Activated CD4-positive, alpha-beta T cell treated with anti-CD3 and anti-CD28 coated beads, Interleukin-2, amount 10 ng/mL, durations not matched to agents 7 days and 5 days (primary cell): Measurements from ENCODE around the gene C1QL2. TPM values are rescaled to one million over a fixed set of nuclear protein-coding genes. Genes with fewer than 3 reads are reported as not detected.

Source experiments
- CTCF ChIA-PET: fragments of 350-600 bp; sonication (Branson Sonifier 250); formaldehyde crosslinking; loops from one replicate; lab custom pipeline; 2021; ENCODE audit warnings: antibody characterized with exemption; lab: Charles Lee
- POLR2A ChIA-PET: fragments of 350-600 bp; sonication (Branson Sonifier 250); formaldehyde crosslinking; loops from one replicate; lab custom pipeline; 2021; ENCODE audit warnings: antibody characterized with exemption; lab: Charles Lee
- DNase-seq: peaks from one replicate; pipeline ENCODE4 v3.0.0-alpha.2; 2020
- H3K27ac Mint-ChIP-seq: one replicate; pipeline ENCODE4 v1.8.0; 2021; ENCODE audit warnings: mild to moderate bottlenecking, moderate library complexity, mixed read lengths
- H3K27me3 Mint-ChIP-seq: one replicate; pipeline ENCODE4 v1.8.0; 2021; ENCODE audit warnings: mixed read lengths
- H3K36me3 Mint-ChIP-seq: one replicate; pipeline ENCODE4 v1.8.0; 2021; ENCODE audit warnings: low read depth, mixed read lengths
- H3K4me1 Mint-ChIP-seq: one replicate; pipeline ENCODE4 v1.8.0; 2021; ENCODE audit warnings: mixed read lengths
- H3K4me3 Mint-ChIP-seq: one replicate; pipeline ENCODE4 v1.8.0; 2021; ENCODE audit warnings: mild to moderate bottlenecking, moderate library complexity, mixed read lengths
- H3K9me3 Mint-ChIP-seq: one replicate; pipeline ENCODE4 v1.8.0; 2021; ENCODE audit warnings: mixed read lengths
- total RNA-seq, 2 experiments: library from RNA; stranded (reverse); gene quantifications; one replicate each; pipeline ENCODE4 v1.2.3, GENCODE V29; 2021

C1QL2 gene
- total RNA-seq, 2 experiments from 2014 or later, result not detected

DNA sequence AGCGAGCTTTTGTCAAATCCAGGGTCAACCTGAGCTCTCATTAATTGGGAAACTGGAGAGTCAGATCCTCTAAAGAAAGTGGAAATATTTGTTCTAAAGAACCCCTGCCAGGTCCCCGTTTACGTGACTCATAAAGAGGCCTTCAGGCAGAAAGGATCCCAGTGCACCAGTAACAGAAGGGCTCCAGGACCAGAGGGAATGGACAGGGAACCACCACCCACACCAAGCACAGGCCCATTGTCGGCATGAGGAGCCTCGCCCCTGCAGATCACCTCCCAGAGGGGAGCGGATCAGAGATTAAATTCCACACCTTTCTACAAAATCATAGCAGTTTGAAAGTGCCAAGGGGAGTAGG lies 16.4 kb upstream of the C1QL2 start:
- no peaks in the 10 kb centered on the region for H3K27me3 Mint-ChIP-seq
- H3K4me1 Mint-ChIP-seq, result no peaks in the 10 kb centered on the region
- POLR2A ChIA-PET, result no interaction called here
- no peaks in the 10 kb centered on the region for H3K36me3 Mint-ChIP-seq
- no peak overlapping the region for H3K27ac Mint-ChIP-seq
- H3K9me3 Mint-ChIP-seq, result no peaks in the 10 kb centered on the region
- no peak overlapping the region for H3K4me3 Mint-ChIP-seq
- CTCF ChIA-PET, result interaction anchor here (2.5 kb wide), 1 partner anchor 293 kb away, joined by 11 read pairs; no protein-coding TSS in a partner anchor
- no peak for DNase-seq

DNA sequence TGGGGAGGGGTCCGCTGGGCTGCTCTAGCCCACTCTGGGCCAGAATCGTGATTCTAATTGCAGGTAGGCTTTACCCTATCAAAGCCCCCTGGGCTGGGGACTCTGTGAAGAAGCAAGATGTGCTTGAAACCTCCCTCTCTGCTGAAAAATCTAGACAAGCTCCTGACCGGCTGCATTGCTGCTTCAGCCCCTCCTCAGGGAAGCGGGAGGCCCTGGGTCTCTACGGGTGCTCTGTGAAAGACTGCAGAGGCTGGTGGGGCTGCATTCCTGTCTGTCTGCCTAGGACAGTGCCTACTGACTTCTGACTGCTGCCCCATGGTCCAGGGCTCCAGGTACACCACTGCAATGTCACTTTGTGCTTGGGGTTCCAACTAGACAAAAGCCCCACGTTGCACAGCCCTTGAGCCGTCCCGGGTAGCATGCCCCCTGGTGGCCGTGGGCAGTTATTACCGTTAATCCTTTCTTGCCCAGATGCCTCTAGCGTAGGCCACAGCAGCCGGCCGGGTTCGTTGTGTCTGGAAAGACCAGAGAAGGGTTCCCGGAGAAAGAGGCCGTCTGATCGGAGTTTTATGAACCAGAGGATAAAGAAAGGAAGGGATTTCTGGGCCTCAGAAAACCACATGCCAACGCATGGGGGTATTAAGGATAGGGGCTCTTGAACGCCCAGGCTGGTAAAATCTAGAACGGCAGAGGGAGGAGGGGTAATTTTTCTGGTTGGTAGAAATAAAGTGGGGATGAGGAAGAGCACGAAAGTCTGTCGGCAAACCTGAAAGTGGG lies 15.9 kb upstream of the C1QL2 start:
- peak; percentile 57 for DNase-seq
- Mint-ChIP-seq H3K27me3 (no peaks in the 10 kb centered on the region), H3K27ac (no peak overlapping the region), H3K9me3 (no peaks in the 10 kb centered on the region), H3K4me1 (no peaks in the 10 kb centered on the region), H3K36me3 (no peaks in the 10 kb centered on the region), H3K4me3 (no peak overlapping the region)
- POLR2A ChIA-PET, result no interaction called here
- CTCF ChIA-PET, result interaction anchor here (1.4 to 2.5 kb wide), 2 partner anchors 27 to 292 kb away, joined by 3 to 11 read pairs; no protein-coding TSS in a partner anchor

DNA sequence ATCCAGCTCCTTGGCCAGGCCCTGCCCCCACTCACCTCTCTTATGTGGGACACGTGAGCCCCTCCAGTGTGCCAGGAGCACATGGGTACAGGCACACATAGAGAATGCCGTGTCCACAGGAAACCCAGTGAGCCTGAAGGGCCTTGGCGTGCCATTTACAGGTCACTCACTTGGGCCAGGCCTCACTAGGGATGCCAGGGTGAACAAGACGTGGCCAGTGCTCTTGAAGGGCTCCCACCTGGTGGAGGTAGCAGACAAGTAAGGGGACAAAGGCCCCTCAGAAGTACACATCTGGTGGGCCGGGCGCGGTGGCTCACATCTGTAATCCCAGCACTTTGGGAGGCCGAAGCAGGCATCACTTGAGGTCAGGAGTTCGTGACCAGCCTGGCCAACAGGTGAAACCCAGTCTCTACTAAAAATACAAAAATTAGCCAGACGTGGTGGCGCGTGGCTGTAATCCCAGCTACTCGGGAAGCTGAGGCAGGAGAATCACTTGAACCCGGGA lies 15.1 kb upstream of the C1QL2 start:
- H3K27me3 Mint-ChIP-seq, result no peaks in the 10 kb centered on the region
- ChIA-PET CTCF (interaction anchor here (1.4 kb wide), 1 partner anchor 26 kb away, joined by 3 read pairs; no protein-coding TSS in a partner anchor), POLR2A (no interaction called here)
- no peaks in the 10 kb centered on the region for H3K4me1 Mint-ChIP-seq
- H3K4me3 Mint-ChIP-seq, result no peak overlapping the region
- no peak overlapping the region for H3K27ac Mint-ChIP-seq
- no peak for DNase-seq
- no peaks in the 10 kb centered on the region for H3K36me3 Mint-ChIP-seq
- H3K9me3 Mint-ChIP-seq, result no peaks in the 10 kb centered on the region

DNA sequence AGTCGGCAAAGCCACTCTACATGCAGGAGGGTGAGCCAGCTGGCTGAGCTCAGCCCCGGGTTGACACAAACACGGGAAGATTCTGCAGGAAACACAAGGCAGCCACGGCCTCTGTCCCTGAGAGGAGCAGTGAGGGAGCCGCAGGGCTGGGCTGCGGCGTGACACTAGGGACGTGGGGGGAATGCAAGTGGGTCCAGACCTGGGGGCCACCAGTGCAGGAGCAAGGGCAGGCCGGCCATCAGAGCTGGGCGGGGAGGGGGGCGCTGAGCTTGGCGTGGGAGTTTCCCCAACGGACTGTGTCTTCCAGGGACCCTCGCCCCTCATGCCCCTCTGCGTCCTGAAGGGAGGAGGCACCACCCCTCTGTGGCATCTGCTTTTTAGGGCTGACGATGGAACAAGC lies 12.0 kb upstream of the C1QL2 start:
- POLR2A ChIA-PET, result no interaction called here
- no peak for DNase-seq
- no peaks in the 10 kb centered on the region for H3K36me3 Mint-ChIP-seq
- H3K4me1 Mint-ChIP-seq, result no peaks in the 10 kb centered on the region
- H3K27ac Mint-ChIP-seq, result no peak overlapping the region
- H3K27me3 Mint-ChIP-seq, result peaks cover 8% of the 10 kb centered on the region
- H3K9me3 Mint-ChIP-seq, result no peaks in the 10 kb centered on the region
- no peak overlapping the region for H3K4me3 Mint-ChIP-seq
- CTCF ChIA-PET, result interaction anchor here (0.6 to 1.2 kb wide), 2 partner anchors 15 to 84 kb away, joined by 3 to 5 read pairs; no protein-coding TSS in a partner anchor

DNA sequence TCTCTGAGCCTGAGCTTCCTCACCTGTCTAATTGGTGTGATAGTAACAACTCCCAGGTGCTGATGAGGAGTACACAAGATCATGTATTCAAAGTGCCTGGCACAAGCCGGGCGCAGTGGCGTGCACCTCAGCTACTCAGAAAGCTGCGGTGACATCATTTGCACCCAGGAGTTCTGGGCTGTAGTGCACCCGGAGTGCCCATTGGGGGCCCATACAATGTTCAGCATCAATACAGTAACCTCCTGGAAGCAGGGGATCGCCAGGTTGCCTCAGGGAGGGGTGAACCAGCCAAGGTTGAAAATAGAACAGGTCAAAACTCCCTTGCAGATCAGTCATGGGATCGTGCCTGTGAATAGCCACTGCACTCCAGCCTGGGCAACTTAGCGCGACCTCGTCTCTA lies 11.2 kb upstream of the C1QL2 start:
- no peaks in the 10 kb centered on the region for H3K9me3 Mint-ChIP-seq
- ChIA-PET POLR2A (no interaction called here), CTCF (interaction anchor here (1.2 kb wide), 1 partner anchor 15 kb away, joined by 3 read pairs; no protein-coding TSS in a partner anchor)
- H3K36me3 Mint-ChIP-seq, result no peaks in the 10 kb centered on the region
- H3K4me3 Mint-ChIP-seq, result no peak overlapping the region
- no peak for DNase-seq
- H3K27ac Mint-ChIP-seq, result no peak overlapping the region
- H3K4me1 Mint-ChIP-seq, result no peaks in the 10 kb centered on the region
- peaks cover 8% of the 10 kb centered on the region for H3K27me3 Mint-ChIP-seq

DNA sequence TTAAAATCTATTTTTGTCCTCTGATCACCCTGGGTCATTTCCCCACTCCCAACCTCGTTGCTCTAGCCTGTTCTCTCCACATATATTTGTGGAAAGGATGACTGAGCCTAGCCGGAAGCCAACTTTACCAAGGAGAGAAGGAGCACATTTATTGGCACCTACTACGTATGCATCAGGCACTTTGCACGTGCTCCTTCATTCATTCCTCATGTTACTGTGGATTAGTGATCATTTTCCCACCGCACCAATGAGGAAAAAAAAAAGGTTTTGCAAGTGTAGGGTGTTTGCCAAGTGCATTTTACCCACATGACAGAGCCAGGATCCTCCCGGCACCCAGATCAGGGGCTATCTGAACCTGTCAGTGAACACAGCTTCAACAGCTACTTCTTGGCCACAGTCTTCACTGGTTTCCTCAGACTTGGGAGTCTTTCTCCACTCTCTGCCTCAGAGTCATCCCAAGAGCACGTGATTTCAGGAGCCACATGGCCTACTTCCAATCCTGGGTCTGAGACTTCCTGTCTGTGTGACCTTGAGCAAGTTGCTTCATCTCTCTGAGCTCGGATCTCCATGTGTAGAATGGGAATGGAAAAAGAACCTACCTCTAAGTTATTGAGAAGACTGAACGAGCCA lies 1.9 kb upstream of the C1QL2 start:
- ChIA-PET CTCF (no interaction called here), POLR2A (no interaction called here)
- no peaks in the 10 kb centered on the region for H3K36me3 Mint-ChIP-seq
- H3K4me3 Mint-ChIP-seq, result no peak overlapping the region
- H3K27ac Mint-ChIP-seq, result no peak overlapping the region
- no peak for DNase-seq
- H3K4me1 Mint-ChIP-seq, result no peaks in the 10 kb centered on the region
- no peaks in the 10 kb centered on the region for H3K9me3 Mint-ChIP-seq
- H3K27me3 Mint-ChIP-seq, result peaks cover 53% of the 10 kb centered on the region

DNA sequence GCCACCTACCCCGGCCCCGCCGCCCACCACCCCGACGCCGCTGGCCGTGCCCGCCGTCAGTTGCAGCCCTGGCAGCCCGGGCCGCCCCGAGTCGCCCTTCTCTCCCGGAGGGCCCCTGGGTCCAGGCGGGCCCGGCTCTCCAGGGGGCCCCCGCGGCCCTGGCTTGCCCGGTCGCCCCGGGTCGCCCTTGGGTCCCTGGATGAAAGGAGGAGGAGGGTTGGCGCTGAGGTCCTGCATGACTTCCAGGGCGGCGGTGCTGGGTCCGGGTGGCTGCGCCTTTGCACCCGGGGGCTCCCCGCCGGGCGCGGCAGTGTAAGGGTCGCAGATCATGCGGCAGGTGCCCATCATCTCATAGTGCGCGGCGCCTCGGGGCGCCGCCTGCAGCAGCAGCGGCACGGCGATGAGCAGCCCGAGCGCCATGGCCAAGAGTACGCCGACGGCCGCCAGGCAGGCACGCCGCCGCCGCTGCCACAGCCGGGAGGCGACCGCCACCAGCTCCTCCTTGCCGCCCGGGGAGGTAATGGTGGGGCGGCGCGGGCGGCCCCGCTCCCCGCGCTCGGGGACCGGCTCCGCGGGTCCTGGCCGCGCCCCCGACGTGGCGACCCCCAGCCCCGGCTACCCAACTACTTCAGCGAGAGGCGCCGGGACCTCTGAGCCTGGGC lies 570 bp downstream of the C1QL2 start:
- ChIA-PET POLR2A (no interaction called here), CTCF (no interaction called here)
- H3K27me3 Mint-ChIP-seq, result peaks cover 65% of the 10 kb centered on the region
- no peaks in the 10 kb centered on the region for H3K9me3 Mint-ChIP-seq
- H3K36me3 Mint-ChIP-seq, result no peaks in the 10 kb centered on the region
- no peaks in the 10 kb centered on the region for H3K4me1 Mint-ChIP-seq
- H3K27ac Mint-ChIP-seq, result no peak overlapping the region
- DNase-seq, result no peak
- H3K4me3 Mint-ChIP-seq, result no peak overlapping the region

DNA sequence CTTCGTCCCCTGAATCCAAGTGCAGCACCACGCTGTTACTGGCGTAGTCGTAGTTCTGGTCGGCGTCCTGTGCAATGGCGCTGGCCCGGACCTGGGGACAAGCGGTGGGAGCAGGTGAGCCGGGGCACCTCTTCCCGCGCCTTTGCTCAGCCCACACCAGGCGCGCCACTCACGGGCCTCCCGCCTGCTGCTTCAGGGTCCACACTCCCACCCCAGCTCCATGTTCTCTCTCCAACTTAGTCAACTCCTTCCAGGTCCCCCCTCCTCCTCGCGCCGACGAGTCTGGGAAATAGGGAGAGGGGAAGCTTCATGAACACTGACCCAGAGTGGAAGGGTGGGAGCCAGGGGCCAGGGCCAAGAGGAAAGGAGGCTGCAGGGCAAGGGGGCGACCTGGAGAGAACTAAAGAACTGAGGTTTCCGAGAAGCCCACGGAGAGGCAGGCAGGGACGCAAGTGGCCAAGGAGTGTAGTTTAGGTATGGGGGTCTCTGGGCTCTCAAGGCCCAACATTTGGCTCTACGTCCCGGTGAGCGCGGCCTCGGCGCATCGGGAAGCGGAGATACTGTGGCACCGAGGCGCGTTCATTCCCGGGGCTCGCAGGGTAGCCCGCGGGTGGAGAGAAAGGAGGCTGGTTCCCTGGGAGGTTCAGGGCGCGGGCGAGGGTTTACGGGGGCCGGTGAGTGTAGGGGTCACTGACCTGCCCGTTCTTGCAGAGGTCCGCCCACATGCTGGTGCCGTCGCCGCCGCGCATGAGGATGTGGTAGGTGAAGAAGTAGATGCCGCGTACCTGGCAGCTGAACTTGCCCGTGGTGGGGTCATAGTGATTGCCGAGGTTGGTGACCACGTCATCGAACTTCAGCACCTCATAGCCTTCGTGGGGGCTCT lies 1.4 kb downstream of the C1QL2 start:
- ChIA-PET POLR2A (no interaction called here), CTCF (no interaction called here)
- H3K4me1 Mint-ChIP-seq, result no peaks in the 10 kb centered on the region
- H3K27me3 Mint-ChIP-seq, result peaks cover 63% of the 10 kb centered on the region
- H3K4me3 Mint-ChIP-seq, result no peak overlapping the region
- H3K27ac Mint-ChIP-seq, result no peak overlapping the region
- no peaks in the 10 kb centered on the region for H3K36me3 Mint-ChIP-seq
- DNase-seq, result no peak
- H3K9me3 Mint-ChIP-seq, result no peaks in the 10 kb centered on the region

DNA sequence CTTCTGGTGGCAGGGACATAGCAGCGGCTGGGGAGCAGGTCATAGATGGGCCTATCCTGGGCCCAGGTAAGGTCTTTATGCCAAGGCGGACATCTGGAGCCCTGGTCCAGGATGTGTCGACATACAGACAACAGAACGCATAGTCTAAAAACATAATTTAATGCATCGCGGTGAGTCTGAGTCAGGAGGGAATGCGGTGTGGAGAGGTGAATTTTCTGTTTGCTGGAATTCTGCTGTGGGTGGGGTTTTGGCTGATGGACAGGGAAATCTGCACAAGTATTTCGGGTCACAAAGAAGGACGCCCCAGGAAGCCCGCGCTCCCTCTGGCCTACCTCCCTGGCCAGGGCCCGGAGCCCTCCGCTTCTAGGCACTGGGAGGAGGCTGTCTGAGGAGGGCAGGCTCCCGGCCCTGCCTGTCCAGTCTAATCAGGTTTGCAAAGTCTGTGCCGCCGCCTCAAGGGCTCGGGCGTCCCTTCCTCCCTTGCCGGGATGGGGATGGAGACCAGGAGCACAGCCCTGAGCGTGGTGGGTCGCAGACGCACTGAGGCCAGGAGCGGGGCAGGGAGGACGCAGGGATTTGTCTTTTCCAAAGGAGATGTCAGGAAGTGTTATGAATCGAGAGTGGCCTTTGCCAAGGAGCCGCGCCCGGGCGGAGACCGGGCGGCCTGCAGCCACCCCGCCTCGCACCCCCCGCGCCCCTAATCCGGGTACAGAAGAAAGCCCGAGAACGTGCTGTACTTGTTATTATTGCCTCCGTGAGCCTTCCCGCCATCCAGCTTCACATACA lies 2.3 kb downstream of the C1QL2 start:
- Mint-ChIP-seq H3K4me1 (no peaks in the 10 kb centered on the region), H3K27ac (no peak overlapping the region), H3K9me3 (no peaks in the 10 kb centered on the region), H3K4me3 (no peak overlapping the region), H3K36me3 (no peaks in the 10 kb centered on the region), H3K27me3 (peaks cover 61% of the 10 kb centered on the region)
- ChIA-PET CTCF (no interaction called here), POLR2A (no interaction called here)
- no peak for DNase-seq

DNA sequence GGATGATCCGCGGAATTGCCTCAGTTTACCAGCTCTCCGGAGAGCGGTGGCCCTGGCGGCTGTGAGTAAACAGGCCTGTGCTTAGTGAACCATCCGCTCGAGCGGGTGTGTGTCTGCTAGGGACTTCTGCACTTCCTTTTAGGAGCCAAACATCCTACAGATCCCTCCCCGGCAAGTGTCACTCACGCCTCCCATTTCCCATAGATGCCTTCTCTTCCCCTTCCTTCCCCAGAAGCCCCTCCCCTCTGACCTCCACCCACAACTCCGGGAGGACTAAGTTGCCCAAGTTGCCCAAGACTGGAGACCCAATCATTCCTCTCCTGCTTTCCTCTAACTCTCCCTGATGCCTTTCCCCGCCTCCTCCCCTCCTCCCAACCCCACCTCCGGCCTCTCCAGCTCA lies 2.9 kb downstream of the C1QL2 start:
- no peaks in the 10 kb centered on the region for H3K36me3 Mint-ChIP-seq
- CTCF ChIA-PET, result no interaction called here
- POLR2A ChIA-PET, result no interaction called here
- H3K27ac Mint-ChIP-seq, result no peak overlapping the region
- no peaks in the 10 kb centered on the region for H3K9me3 Mint-ChIP-seq
- H3K4me1 Mint-ChIP-seq, result no peaks in the 10 kb centered on the region
- H3K4me3 Mint-ChIP-seq, result no peak overlapping the region
- DNase-seq, result no peak
- peaks cover 58% of the 10 kb centered on the region for H3K27me3 Mint-ChIP-seq

DNA sequence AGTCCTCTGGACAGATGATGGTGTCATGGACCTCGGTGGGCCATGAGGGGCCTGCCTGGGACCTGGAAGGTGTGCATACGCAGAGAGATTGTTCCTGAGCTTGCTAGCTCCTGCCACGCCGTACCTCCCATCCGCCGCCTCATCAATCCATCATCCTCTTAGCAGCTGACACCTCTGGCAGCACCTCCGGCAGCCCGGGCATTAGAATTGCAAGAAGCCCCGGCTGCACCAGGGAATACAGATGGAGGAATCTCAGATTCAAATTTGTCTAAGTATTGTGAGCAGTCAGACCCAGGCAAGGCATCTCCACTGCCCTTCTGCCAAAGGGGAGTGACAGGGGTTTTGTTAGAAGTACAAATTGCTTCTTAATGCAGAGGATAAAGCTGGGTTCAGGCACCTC lies 4.5 kb downstream of the C1QL2 start:
- Mint-ChIP-seq H3K9me3 (no peaks in the 10 kb centered on the region), H3K27ac (no peak overlapping the region), H3K4me1 (no peaks in the 10 kb centered on the region), H3K36me3 (no peaks in the 10 kb centered on the region), H3K4me3 (no peak overlapping the region), H3K27me3 (peaks cover 45% of the 10 kb centered on the region)
- CTCF ChIA-PET, result no interaction called here
- POLR2A ChIA-PET, result no interaction called here
- DNase-seq, result no peak

DNA sequence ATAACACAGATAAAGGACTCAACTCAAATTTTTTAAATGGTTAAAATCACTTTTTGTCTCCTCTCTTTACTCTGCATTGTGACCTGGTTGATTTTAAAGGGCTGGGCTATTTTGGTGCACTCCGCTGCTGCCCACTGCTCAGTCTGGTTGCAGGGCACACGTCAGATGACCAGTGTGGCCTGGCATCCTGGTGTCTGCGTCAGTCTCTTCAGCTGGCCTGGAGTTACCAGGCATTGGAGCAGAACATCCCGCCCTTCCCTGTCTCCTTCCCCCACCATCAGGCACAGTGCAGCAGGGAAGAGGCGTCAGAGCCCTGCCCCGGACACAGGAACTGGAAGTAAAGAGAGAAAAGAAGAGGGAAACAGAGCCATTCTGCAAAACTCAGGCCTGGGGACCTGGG lies 8.9 kb downstream of the C1QL2 start:
- H3K36me3 Mint-ChIP-seq, result no peaks in the 10 kb centered on the region
- no peaks in the 10 kb centered on the region for H3K4me1 Mint-ChIP-seq
- ChIA-PET POLR2A (no interaction called here), CTCF (interaction anchor here (1.1 kb wide), 1 partner anchor 264 kb away, joined by 3 read pairs; no protein-coding TSS in a partner anchor)
- no peak overlapping the region for H3K4me3 Mint-ChIP-seq
- DNase-seq, result no peak
- H3K9me3 Mint-ChIP-seq, result no peaks in the 10 kb centered on the region
- peaks cover 19% of the 10 kb centered on the region for H3K27me3 Mint-ChIP-seq
- H3K27ac Mint-ChIP-seq, result no peak overlapping the region
